Measurements from ENCODE around the gene CXCR4. TPM values are rescaled to one million over a fixed set of nuclear protein-coding genes. Genes with fewer than 3 reads are reported as not detected.

CXCR4 gene
- total and polyA plus RNA-seq, 2 of the 4 experiments (the other 2 are of a cell fraction), result not detected

GRCh38 chr2:136132825-136133155 lies 14.8 kb upstream of the CXCR4 start:
- Histone ChIP-seq H3K9ac (ENCODE audit: low read depth, low read length) (no peak overlapping the region), H3K36me3 (ENCODE audit: control insufficient read depth, insufficient read depth, low read length) (no peaks in the 10 kb centered on the region), H3K18ac (ENCODE audit: low read depth, low read length) (no peak overlapping the region), H3K9me1 (ENCODE audit: insufficient read depth, low read length) (no peaks in the 10 kb centered on the region), H2BK15ac (ENCODE audit: low read depth, low read length) (no peak overlapping the region), H2AFZ (replicated peaks; ENCODE audit: low read length, poor library complexity) (no peak overlapping the region), H2AK9ac (replicated peaks; ENCODE audit: low read depth, low read length, poor library complexity) (no peak overlapping the region), H2BK120ac (ENCODE audit: low read depth, low read length) (no peak overlapping the region), H3K14ac (replicated peaks; ENCODE audit: low read depth, low read length) (no peak overlapping the region), H3K4ac (ENCODE audit: low read depth, low read length) (no peak overlapping the region), H4K91ac (ENCODE audit: insufficient read depth, low read depth, low read length) (no peak overlapping the region), H3K4me3 (ENCODE audit: insufficient read depth, low read depth, low read length) (no peak overlapping the region), H3K56ac (ENCODE audit: extremely low read depth, insufficient read depth, low read length) (no peak overlapping the region), H3K4me2 (ENCODE audit: low read depth, low read length) (no peak overlapping the region), H2BK20ac (ENCODE audit: low read depth, low read length) (no peak overlapping the region), H3K23ac (ENCODE audit: low read depth, low read length) (no peak overlapping the region), H3K27me3 (ENCODE audit: control insufficient read depth, insufficient read depth, low read length) (no peaks in the 10 kb centered on the region), H4K20me1 (ENCODE audit: insufficient read depth, low read length) (no peaks in the 10 kb centered on the region), H2AK5ac (ENCODE audit: low read depth, low read length) (no peak overlapping the region), H2BK5ac (ENCODE audit: low read depth, low read length, poor library complexity, severe bottlenecking) (no peak overlapping the region), H4K5ac (ENCODE audit: low read depth, low read length) (no peak overlapping the region), H3K9me3 (ENCODE audit: control insufficient read depth, insufficient read depth, low read length) (no peaks in the 10 kb centered on the region), H3K27ac (ENCODE audit: insufficient read depth, low read length) (no peak overlapping the region), H4K8ac (ENCODE audit: low read depth in 2 of 2, low read length in 2 of 2) (no peak overlapping the region), H3K4me1 (ENCODE audit: control insufficient read depth, insufficient read depth, low read length) (no peaks in the 10 kb centered on the region), H3K79me1 (ENCODE audit: low read depth in 1 of 2, low read length in 2 of 2) (no peaks in the 10 kb centered on the region)
- DNase-seq (no peak), ATAC-seq (ENCODE audit: low read depth) (no peak)
- ChIA-PET POLR2A (ENCODE audit: unreplicated experiment) (no interaction called here), CTCF (no interaction called here)
- BruUV-seq (replicated peaks), result no TSS peak
- dilution Hi-C loops (cut with HindIII; ENCODE audit: low sequenced_read_pairs, unreplicated experiment) (no loop called here), intact Hi-C loops (cut with micrococcal nuclease) (no loop called here), in situ Hi-C loops (cut with MboI; ENCODE audit: low sequenced_read_pairs) (no loop called here)
- no peak for TF ChIP-seq CTCF (conservative IDR thresholded peaks at IDR 0.05; ENCODE audit: low read depth, low read length)
- TF ChIP-seq FOS (IDR thresholded peaks at IDR 0.05; ENCODE audit: low read depth, low read length), result no peak
- TF ChIP-seq NFE2L2 (IDR thresholded peaks at IDR 0.05; ENCODE audit: low read depth, low read length), result no peak
- TF ChIP-seq BHLHE40 (IDR thresholded peaks at IDR 0.05; ENCODE audit: low read depth, low read length), result no peak
- no peak for TF ChIP-seq ELK1 (IDR thresholded peaks at IDR 0.05; ENCODE audit: borderline replicate concordance, low read depth, low read length)
- TF ChIP-seq POLR2A (IDR thresholded peaks at IDR 0.05; ENCODE audit: low read depth, low read length), result no peak
- no peak for TF ChIP-seq CHD1 (IDR thresholded peaks at IDR 0.05; ENCODE audit: low read depth, low read length)
- no peak for TF ChIP-seq MXI1 (IDR thresholded peaks at IDR 0.05; ENCODE audit: borderline replicate concordance, low read depth, low read length)
- no peak for TF ChIP-seq RFX5 (IDR thresholded peaks at IDR 0.05; ENCODE audit: low read depth, low read length)
- no peak for TF ChIP-seq CEBPB (IDR thresholded peaks at IDR 0.05; ENCODE audit: low read depth, low read length)
- TF ChIP-seq SMC3 (IDR thresholded peaks at IDR 0.05; ENCODE audit: low read depth, low read length), result no peak
- TF ChIP-seq RCOR1 (IDR thresholded peaks at IDR 0.05; ENCODE audit: insufficient replicate concordance, low read length), result no peak
- TF ChIP-seq MAZ (IDR thresholded peaks at IDR 0.05; ENCODE audit: borderline replicate concordance, low read depth, low read length), result no peak
- TF ChIP-seq USF2 (IDR thresholded peaks at IDR 0.05; ENCODE audit: low read depth, low read length), result no peak
